GM21528 (cell line): ENCODE results near the gene ERFE.

Experiments used
- ATAC-seq: cut with Tn5 transposase; IDR thresholded peaks from one replicate; pipeline ENCODE4 v1.9.1; 2021; ENCODE audit warnings: mild to moderate bottlenecking, moderate library complexity; ENCODE audit not compliant: unreplicated experiment, low FRiP score

Gene ERFE

GRCh38 chr2:238152771-238153688 is 5.7 kb upstream of the ERFE start:
- no peak for ATAC-seq

- ATAC-seq = no peak
Observed at GRCh38 chr2:238154570-238154969, 4.2 kb upstream of the ERFE start.

GRCh38 chr2:238155051-238155760 is 3.6 kb upstream of the ERFE start:
- ATAC-seq = no peak

GRCh38 chr2:238155761-238156694 is 2.7 kb upstream of the ERFE start:
- no peak for ATAC-seq

- no peak for ATAC-seq
Observed at GRCh38 chr2:238157506-238158017, 1.2 kb upstream of the ERFE start.

- ATAC-seq = no peak
Observed at GRCh38 chr2:238158018-238158508, 707 bp upstream of the ERFE start.

- no peak for ATAC-seq
Observed at GRCh38 chr2:238159071-238159539, 335 bp downstream of the ERFE start.

- ATAC-seq = no peak
Observed at GRCh38 chr2:238159661-238160205, 963 bp downstream of the ERFE start.

- ATAC-seq = no peak
Observed at GRCh38 chr2:238160206-238161129, 1.7 kb downstream of the ERFE start.

- ATAC-seq = no peak
Observed at GRCh38 chr2:238161291-238162051, 2.7 kb downstream of the ERFE start.

- ATAC-seq = no peak
Observed at GRCh38 chr2:238162251-238162845, 3.6 kb downstream of the ERFE start.

- ATAC-seq = no peak
Observed at GRCh38 chr2:238162846-238163441, 4.2 kb downstream of the ERFE start.

- ATAC-seq = no peak
Observed at GRCh38 chr2:238163481-238164198, 4.9 kb downstream of the ERFE start.

- ATAC-seq = no peak
Observed at GRCh38 chr2:238164906-238165287, 6.1 kb downstream of the ERFE start.

GRCh38 chr2:238165288-238165921 is 6.6 kb downstream of the ERFE start:
- no peak for ATAC-seq
